Measurements from ENCODE around the gene SCLT1. TPM values are rescaled to one million over a fixed set of nuclear protein-coding genes. Genes with fewer than 3 reads are reported as not detected.

SCLT1 gene
- total and polyA plus RNA-seq, 2 of the 8 experiments (the other 6 are each of a cell fraction or from before 2014, with no cell fraction given) = 4.8 to 13.1 TPM

DNA sequence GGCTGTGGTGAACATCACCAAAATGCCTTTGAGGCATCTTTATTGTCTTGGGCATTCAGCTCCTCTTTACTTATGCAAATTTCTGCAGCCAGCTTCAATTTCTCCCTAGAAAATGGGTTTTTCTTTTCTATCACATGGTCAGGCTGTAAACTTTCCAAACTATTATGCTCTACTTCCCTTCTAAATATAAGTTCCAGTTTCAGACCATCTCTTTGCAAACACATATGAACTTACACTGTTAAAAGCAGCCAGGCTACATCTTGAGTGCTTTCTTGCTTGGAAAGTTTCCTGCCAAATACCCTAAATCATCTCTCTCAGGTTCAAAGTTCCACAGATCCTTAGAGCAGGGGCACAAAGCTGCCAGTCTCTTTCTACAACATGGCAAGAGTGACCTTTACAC, 13.2 kb downstream of the SCLT1 start:
- no peak overlapping the region for H3K14ac ChIP-seq (ENCODE audit: insufficient read length)
- no peak overlapping the region for H3K9ac ChIP-seq (replicated peaks in 1 of 4; ENCODE audit: extremely low read depth in 1 of 4, low read depth in 3 of 4, low read length in 3 of 4)
- peaks cover 9 to 13% of the 10 kb centered on the region in 2 experiments; a peak in 3 of 4 replicates for H3K9me3 ChIP-seq (ENCODE audit: insufficient read depth in 2 of 2, low read depth in 1 of 2, low read length in 1 of 2)
- no peak overlapping the region for H3K56ac ChIP-seq (replicated peaks; ENCODE audit: insufficient read length, low read depth, low read length)
- no peak overlapping the region for H2BK12ac ChIP-seq (ENCODE audit: low read depth, low read length)
- no peaks in the 10 kb centered on the region for H4K20me1 ChIP-seq (replicated peaks in 1 of 2; ENCODE audit: control insufficient read depth in 1 of 2, insufficient read depth in 2 of 2, low read length in 2 of 2)
- H2BK15ac ChIP-seq (ENCODE audit: low read length) = no peak overlapping the region
- no peak overlapping the region for H3K27ac ChIP-seq (ENCODE audit: low read depth, low read length)
- H4K8ac ChIP-seq (ENCODE audit: extremely low read depth, insufficient read depth, low read length) = no peak overlapping the region
- H2AK5ac ChIP-seq (ENCODE audit: low read depth, low read length) = no peak overlapping the region
- no peak overlapping the region for H3K18ac ChIP-seq (ENCODE audit: extremely low read depth, low read length)
- ChIA-PET CTCF (ENCODE audit: partially characterized antibody) (no interaction called here), POLR2A (ENCODE audit: partially characterized antibody) (interaction anchor here (1.7 kb wide), 1 partner anchor 13 kb away, joined by 3 read pairs; the partner anchor contains the start of gene SCLT1)
- no peak overlapping the region for H4K5ac ChIP-seq (ENCODE audit: insufficient read length, low read depth, low read length)
- H3K79me2 ChIP-seq (ENCODE audit: control insufficient read depth in 1 of 2, insufficient read depth in 2 of 2, low read length in 2 of 2) = peaks cover 0 to 18% of the 10 kb centered on the region in 2 experiments; a peak in 2 of 4 replicates
- no peaks in the 10 kb centered on the region; the same call in 1 of the 2 replicates for H3K79me1 ChIP-seq (ENCODE audit: low read depth, low read length)
- no peaks in the 10 kb centered on the region for H3K4me1 ChIP-seq (replicated peaks in 1 of 4; ENCODE audit: control insufficient read depth in 3 of 4, insufficient read depth in 4 of 4, low read length in 3 of 4)
- no peak overlapping the region for H3K4me3 ChIP-seq (ENCODE audit: extremely low read depth in 1 of 4, insufficient read depth in 2 of 4, low read depth in 3 of 4, low read length in 4 of 4)
- peaks cover 0 to 24% (median 5%) of the 10 kb centered on the region in 4 experiments; a peak in 3 of 8 replicates for H3K36me3 ChIP-seq (ENCODE audit: control insufficient read depth in 2 of 4, insufficient read depth in 4 of 4, low read length in 3 of 4)
- no peak overlapping the region for H2BK20ac ChIP-seq (ENCODE audit: low read length)
- H4K91ac ChIP-seq (replicated peaks; ENCODE audit: insufficient read length, low read length) = no peak overlapping the region
- H3K23ac ChIP-seq (ENCODE audit: insufficient read length) = no peak overlapping the region
- no peak overlapping the region for H2BK5ac ChIP-seq (ENCODE audit: low read depth, low read length)
- no peak overlapping the region for H3K4ac ChIP-seq (replicated peaks; ENCODE audit: insufficient read length, low read depth, low read length)
- FAIRE-seq (no peak), DNase-seq (ENCODE audit: low read depth in 1 of 2, low spot score in 2 of 2) (no peak)
- no peaks in the 10 kb centered on the region for H3K23me2 ChIP-seq (ENCODE audit: low read depth, low read length)
- no peak overlapping the region for H2BK120ac ChIP-seq (replicated peaks; ENCODE audit: low read depth, low read length)
- H3K27me3 ChIP-seq (replicated peaks in 1 of 4; ENCODE audit: control insufficient read depth in 3 of 4, extremely low read depth in 1 of 4, insufficient read depth in 3 of 4, low read length in 3 of 4) = no peaks in the 10 kb centered on the region
- H3K4me2 ChIP-seq (ENCODE audit: insufficient read depth in 1 of 2, low read depth in 2 of 2, low read length in 2 of 2) = no peak overlapping the region
- H2AFZ ChIP-seq (ENCODE audit: low read length) = no peak overlapping the region
- TF ChIP-seq MAFK (IDR thresholded peaks at IDR 0.05; ENCODE audit: low read depth, low read length) (no peak), BCL11A (IDR thresholded peaks at IDR 0.05; ENCODE audit: low read depth in 2 of 2, low read length in 2 of 2) (no peak), RAD21 (IDR thresholded peaks at IDR 0.05 in 1 of 2, conservative IDR thresholded peaks at IDR 0.05 in 1 of 2; ENCODE audit: low read depth in 2 of 2, low read length in 2 of 2) (no peak), SAP30 (IDR thresholded peaks at IDR 0.05; ENCODE audit: insufficient read depth, insufficient replicate concordance, low read length) (no peak), RBBP5 (IDR thresholded peaks at IDR 0.05; ENCODE audit: borderline replicate concordance, low read depth, low read length) (no peak), RXRA (IDR thresholded peaks at IDR 0.05; ENCODE audit: insufficient read depth, low read depth, low read length) (no peak), NRF1 (IDR thresholded peaks at IDR 0.05; ENCODE audit: low read depth, low read length) (no peak), SRF (IDR thresholded peaks at IDR 0.05; ENCODE audit: low read depth, low read length) (no peak), EP300 (IDR thresholded peaks at IDR 0.05; ENCODE audit: borderline replicate concordance in 1 of 2, low read depth in 2 of 2, low read length in 2 of 2) (no peak), CHD1 (IDR thresholded peaks at IDR 0.05; ENCODE audit: low read depth, low read length) (no peak), RFX5 (IDR thresholded peaks at IDR 0.05; ENCODE audit: borderline replicate concordance, low read depth, low read length) (no peak), SP4 (IDR thresholded peaks at IDR 0.05; ENCODE audit: low read length) (no peak), JUN (IDR thresholded peaks at IDR 0.05; ENCODE audit: low read depth, low read length) (no peak)
- TF ChIP-seq, protein P1, sequence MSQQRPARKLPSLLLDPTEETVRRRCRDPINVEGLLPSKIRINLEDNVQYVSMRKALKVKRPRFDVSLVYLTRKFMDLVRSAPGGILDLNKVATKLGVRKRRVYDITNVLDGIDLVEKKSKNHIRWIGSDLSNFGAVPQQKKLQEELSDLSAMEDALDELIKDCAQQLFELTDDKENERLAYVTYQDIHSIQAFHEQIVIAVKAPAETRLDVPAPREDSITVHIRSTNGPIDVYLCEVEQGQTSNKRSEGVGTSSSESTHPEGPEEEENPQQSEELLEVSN (IDR thresholded peaks at IDR 0.05) = no peak

Data from H1 (cell line).